Panc1 (cell line): ENCODE data around the gene RABGAP1. TPM values are rescaled to one million over a fixed set of nuclear protein-coding genes. Genes with fewer than 3 reads are reported as not detected.

Source experiments
- ATAC-seq: fragments of 200-7000 bp; cut with Tn5 transposase; 2 replicates; pipeline ENCODE4 v1.9.1; 2020; ENCODE audit warnings: mild to moderate bottlenecking, moderate library complexity
- BruUV-seq: library from RNA; stranded (reverse); fragments of 400-500 nt; replicated peaks from 2 replicates; lab custom pipeline; 2021; lab: Mats Ljungman, UMichigan
- CTCF ChIA-PET: fragments of 300-600 bp; sonication (Branson Sonifier 250); formaldehyde crosslinking; loops from one replicate; lab custom pipeline; 2022; ENCODE audit warnings: antibody characterized with exemption; lab: Charles Lee
- POLR2A ChIA-PET: fragments of 300-600 bp; sonication (Branson Sonifier 250); formaldehyde crosslinking; loops from one replicate; lab custom pipeline; 2022; ENCODE audit warnings: antibody characterized with exemption; lab: Charles Lee
- DNase-seq: peaks from one replicate; pipeline ENCODE4 v3.0.0-alpha.2; 2010; ENCODE audit warnings: low read depth, low spot score
- H3K27ac ChIP-seq: 2 replicates; pipeline ENCODE4 v1.5.1; 2011; ENCODE audit warnings: mild to moderate bottlenecking, low read length, inconsistent platforms
- H3K27me3 ChIP-seq: fragments of 200-500 bp; sonication (Bioruptor generic); 2 replicates; pipeline ENCODE4 v1.6.0; 2014; ENCODE audit warnings: low read length, inconsistent platforms; ENCODE audit not compliant: control insufficient read depth, insufficient read depth
- H3K36me3 ChIP-seq: fragments of 200-500 bp; sonication (Bioruptor generic); 2 replicates; pipeline ENCODE4 v1.5.1; 2014; ENCODE audit warnings: inconsistent platforms, mild to moderate bottlenecking, low read length, moderate library complexity; ENCODE audit not compliant: control insufficient read depth, insufficient read depth
- H3K4me1 ChIP-seq: 2 replicates; pipeline ENCODE4 v1.5.1; 2011; ENCODE audit warnings: inconsistent platforms, mild to moderate bottlenecking, low read length, moderate library complexity; ENCODE audit not compliant: control insufficient read depth, insufficient read depth
- H3K4me3 ChIP-seq, 2 experiments: 2 replicates each; pipeline ENCODE4 v1.5.1; 2011 to 2012; ENCODE audit warnings: low read depth in 2 of 2, low read length in 2 of 2, mild to moderate bottlenecking in 2 of 2, inconsistent platforms in 1 of 2, moderate library complexity in 1 of 2
- H3K9me3 ChIP-seq: fragments of 200-500 bp; sonication (Bioruptor generic); 2 replicates; pipeline ENCODE4 v1.5.1; 2014; ENCODE audit warnings: low read depth, mild to moderate bottlenecking, inconsistent platforms, low read length, moderate library complexity; ENCODE audit not compliant: control insufficient read depth, insufficient read depth
- POLR2AphosphoS5 ChIP-seq: IDR thresholded peaks from 2 replicates; pipeline ENCODE4 v1.6.1; 2012; ENCODE audit warnings: mild to moderate bottlenecking, low read depth, low read length, moderate library complexity
- SIN3A ChIP-seq: IDR thresholded peaks from 2 replicates; pipeline ENCODE4 v1.6.1; 2012; ENCODE audit warnings: low read depth, mild to moderate bottlenecking, low read length, moderate library complexity, borderline replicate concordance; ENCODE audit not compliant: insufficient read depth
- TCF7L2 ChIP-seq: IDR thresholded peaks from 2 replicates; pipeline ENCODE4 v1.6.1; 2011; ENCODE audit warnings: mild to moderate bottlenecking, low read depth, low read length, inconsistent platforms
- in situ Hi-C: cut with HindIII; loops from 2 replicates; pipeline ENCODE4 v1.10.0; 2016; ENCODE audit warnings: low sequenced_read_pairs, low pct_unique_long_range_greater_than_20kb
- intact Hi-C: fragments of 100-400 bp; cut with micrococcal nuclease; formaldehyde crosslinking; loops from one replicate; pipeline ENCODE4 v1.10.0; 2022; ENCODE audit not compliant: unreplicated experiment
- total RNA-seq: library from RNA; stranded (reverse); gene quantifications from one replicate; pipeline ENCODE4 v1.2.1, GENCODE V29; 2021; ENCODE audit not compliant: unreplicated experiment
- TF ChIP-seq, protein P1 (sequence below), 2 experiments: IDR thresholded peaks; 2 replicates each; pipeline ENCODE4 v1.6.1; 2011 to 2012; ENCODE audit warnings: low read depth in 2 of 2, control low read depth in 1 of 2, low read length in 1 of 2, mild to moderate bottlenecking in 1 of 2, moderate library complexity in 1 of 2; ENCODE audit not compliant: insufficient read depth in 1 of 2
- TF ChIP-seq, protein P2 (sequence below): fragments of 450-650 bp; IDR thresholded peaks from 2 replicates; pipeline ENCODE4 v1.5.1; 2017; ENCODE audit warnings: mild to moderate bottlenecking

Gene RABGAP1
- total RNA-seq, 1 experiment from 2014 or later = 41.4 TPM

DNA sequence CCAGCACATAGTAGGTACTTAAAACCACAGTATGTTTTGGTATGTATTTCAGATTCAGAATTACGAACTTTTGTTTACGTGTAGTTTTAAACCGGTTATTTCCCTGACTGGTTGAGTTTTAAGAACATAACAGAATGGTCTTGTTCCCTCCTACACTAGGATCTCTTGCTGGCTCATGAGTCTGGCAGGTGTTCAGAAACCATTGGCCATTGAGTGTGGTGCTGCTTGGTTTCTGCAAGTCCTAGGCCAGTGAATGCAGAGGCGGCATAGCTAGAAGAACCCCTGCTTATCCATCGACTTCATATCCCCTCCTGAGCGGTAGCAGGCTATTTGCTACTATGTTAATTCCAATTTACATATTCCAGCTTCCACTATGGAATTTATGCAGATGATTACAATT is 158.2 kb downstream of the RABGAP1 start:
- no TSS peak for BruUV-seq
- DNase-seq = no peak
- H3K27me3 ChIP-seq = no peaks in the 10 kb centered on the region
- H3K27ac ChIP-seq = no peak overlapping the region
- no peaks in the 10 kb centered on the region for H3K9me3 ChIP-seq
- CTCF ChIA-PET = no interaction called here
- no peaks in the 10 kb centered on the region for H3K4me1 ChIP-seq
- intact Hi-C loops (no loop called here), in situ Hi-C loops (no loop called here)
- no peak for ATAC-seq
- TF ChIP-seq SIN3A (no peak), TCF7L2 (no peak), POLR2AphosphoS5 (no peak)
- TF ChIP-seq, protein P1, sequence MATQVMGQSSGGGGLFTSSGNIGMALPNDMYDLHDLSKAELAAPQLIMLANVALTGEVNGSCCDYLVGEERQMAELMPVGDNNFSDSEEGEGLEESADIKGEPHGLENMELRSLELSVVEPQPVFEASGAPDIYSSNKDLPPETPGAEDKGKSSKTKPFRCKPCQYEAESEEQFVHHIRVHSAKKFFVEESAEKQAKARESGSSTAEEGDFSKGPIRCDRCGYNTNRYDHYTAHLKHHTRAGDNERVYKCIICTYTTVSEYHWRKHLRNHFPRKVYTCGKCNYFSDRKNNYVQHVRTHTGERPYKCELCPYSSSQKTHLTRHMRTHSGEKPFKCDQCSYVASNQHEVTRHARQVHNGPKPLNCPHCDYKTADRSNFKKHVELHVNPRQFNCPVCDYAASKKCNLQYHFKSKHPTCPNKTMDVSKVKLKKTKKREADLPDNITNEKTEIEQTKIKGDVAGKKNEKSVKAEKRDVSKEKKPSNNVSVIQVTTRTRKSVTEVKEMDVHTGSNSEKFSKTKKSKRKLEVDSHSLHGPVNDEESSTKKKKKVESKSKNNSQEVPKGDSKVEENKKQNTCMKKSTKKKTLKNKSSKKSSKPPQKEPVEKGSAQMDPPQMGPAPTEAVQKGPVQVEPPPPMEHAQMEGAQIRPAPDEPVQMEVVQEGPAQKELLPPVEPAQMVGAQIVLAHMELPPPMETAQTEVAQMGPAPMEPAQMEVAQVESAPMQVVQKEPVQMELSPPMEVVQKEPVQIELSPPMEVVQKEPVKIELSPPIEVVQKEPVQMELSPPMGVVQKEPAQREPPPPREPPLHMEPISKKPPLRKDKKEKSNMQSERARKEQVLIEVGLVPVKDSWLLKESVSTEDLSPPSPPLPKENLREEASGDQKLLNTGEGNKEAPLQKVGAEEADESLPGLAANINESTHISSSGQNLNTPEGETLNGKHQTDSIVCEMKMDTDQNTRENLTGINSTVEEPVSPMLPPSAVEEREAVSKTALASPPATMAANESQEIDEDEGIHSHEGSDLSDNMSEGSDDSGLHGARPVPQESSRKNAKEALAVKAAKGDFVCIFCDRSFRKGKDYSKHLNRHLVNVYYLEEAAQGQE (IDR thresholded peaks at IDR 0.05; ENCODE audit: insufficient read depth in 1 of 2, low read depth in 2 of 2, low read length in 1 of 2) = no peak
- TF ChIP-seq, protein P2, sequence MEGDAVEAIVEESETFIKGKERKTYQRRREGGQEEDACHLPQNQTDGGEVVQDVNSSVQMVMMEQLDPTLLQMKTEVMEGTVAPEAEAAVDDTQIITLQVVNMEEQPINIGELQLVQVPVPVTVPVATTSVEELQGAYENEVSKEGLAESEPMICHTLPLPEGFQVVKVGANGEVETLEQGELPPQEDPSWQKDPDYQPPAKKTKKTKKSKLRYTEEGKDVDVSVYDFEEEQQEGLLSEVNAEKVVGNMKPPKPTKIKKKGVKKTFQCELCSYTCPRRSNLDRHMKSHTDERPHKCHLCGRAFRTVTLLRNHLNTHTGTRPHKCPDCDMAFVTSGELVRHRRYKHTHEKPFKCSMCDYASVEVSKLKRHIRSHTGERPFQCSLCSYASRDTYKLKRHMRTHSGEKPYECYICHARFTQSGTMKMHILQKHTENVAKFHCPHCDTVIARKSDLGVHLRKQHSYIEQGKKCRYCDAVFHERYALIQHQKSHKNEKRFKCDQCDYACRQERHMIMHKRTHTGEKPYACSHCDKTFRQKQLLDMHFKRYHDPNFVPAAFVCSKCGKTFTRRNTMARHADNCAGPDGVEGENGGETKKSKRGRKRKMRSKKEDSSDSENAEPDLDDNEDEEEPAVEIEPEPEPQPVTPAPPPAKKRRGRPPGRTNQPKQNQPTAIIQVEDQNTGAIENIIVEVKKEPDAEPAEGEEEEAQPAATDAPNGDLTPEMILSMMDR = no peak
- H3K4me3 ChIP-seq = no peak overlapping the region
- POLR2A ChIA-PET = no interaction called here
- peaks cover 6% of the 10 kb centered on the region for H3K36me3 ChIP-seq

DNA sequence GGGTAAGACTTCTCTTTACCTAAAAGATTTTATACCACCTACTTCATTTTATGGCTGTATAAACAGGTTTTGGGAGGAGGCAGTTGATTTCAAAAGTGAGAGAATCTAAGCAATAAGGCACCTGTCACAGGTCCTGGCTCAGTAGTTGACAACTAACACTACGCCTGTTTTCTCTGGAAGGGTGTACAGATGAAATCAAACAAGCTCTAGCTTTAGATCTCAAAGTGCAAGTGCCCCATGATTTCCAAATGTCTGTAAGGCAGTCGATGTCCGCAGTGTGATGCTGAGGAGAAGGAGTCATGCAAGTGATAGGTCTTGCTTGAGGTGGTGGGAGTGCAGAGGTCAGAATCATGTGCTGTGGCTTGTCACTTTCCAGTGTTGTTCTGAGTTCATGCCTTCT is 158.7 kb downstream of the RABGAP1 start:
- Histone ChIP-seq H3K9me3 (no peaks in the 10 kb centered on the region), H3K4me1 (no peaks in the 10 kb centered on the region), H3K4me3 (no peak overlapping the region), H3K27me3 (no peaks in the 10 kb centered on the region), H3K27ac (no peak overlapping the region), H3K36me3 (peaks cover 6% of the 10 kb centered on the region)
- TF ChIP-seq, protein P1 (IDR thresholded peaks at IDR 0.05; ENCODE audit: insufficient read depth in 1 of 2, low read depth in 2 of 2, low read length in 1 of 2) = no peak
- TF ChIP-seq SIN3A (no peak), POLR2AphosphoS5 (no peak), TCF7L2 (no peak)
- TF ChIP-seq, protein P2 = no peak
- ChIA-PET POLR2A (no interaction called here), CTCF (no interaction called here)
- ATAC-seq = no peak
- intact Hi-C loops = no loop called here
- no peak for DNase-seq
- no TSS peak for BruUV-seq
- in situ Hi-C loops = no loop called here
